HL-60 (cell line): ENCODE measurements around the gene DENND1B.
A peak's percentile ranks its signal among the peaks of the same experiment; 100 is the strongest.

Experiments used
- DNase-seq, 2 experiments: peaks; one replicate each; pipeline ENCODE4 v3.0.0-alpha.2; 2010 to 2020; ENCODE audit warnings: low read depth in 1 of 2, low spot score in 1 of 2
- H3K27ac ChIP-seq: fragments of 250-450 bp; sonication (Bioruptor Pico); replicated peaks from 2 replicates; pipeline ENCODE4 v1.5.1; 2020; ENCODE audit warnings: mild to moderate bottlenecking, moderate library complexity
- H3K27me3 ChIP-seq: fragments of 250-450 bp; sonication (Bioruptor Pico); 2 replicates; pipeline ENCODE4 v1.5.1; 2021; ENCODE audit warnings: mild to moderate bottlenecking, moderate library complexity; ENCODE audit not compliant: insufficient read depth, poor library complexity, severe bottlenecking
- H3K4me3 ChIP-seq: replicated peaks from 2 replicates; pipeline ENCODE4 v1.5.1; 2011; ENCODE audit warnings: mild to moderate bottlenecking, control low read depth, low read length; ENCODE audit not compliant: insufficient read depth
- GABPA ChIP-seq: IDR thresholded peaks from 2 replicates; pipeline ENCODE4 v1.6.1; 2012; ENCODE audit warnings: low read depth
- POLR2AphosphoS5 ChIP-seq: IDR thresholded peaks from 2 replicates; pipeline ENCODE4 v1.6.1; 2012; ENCODE audit warnings: low read depth
- REST ChIP-seq: IDR thresholded peaks from 2 replicates; pipeline ENCODE4 v1.6.1; 2012; ENCODE audit warnings: low read depth; ENCODE audit not compliant: insufficient replicate concordance
- SPI1 ChIP-seq: IDR thresholded peaks from 2 replicates; pipeline ENCODE4 v1.6.1; 2012; ENCODE audit warnings: low read depth, mild to moderate bottlenecking, borderline replicate concordance
- TF ChIP-seq, protein P1 (sequence below): IDR thresholded peaks from one replicate; pipeline ENCODE4 v1.5.1; 2011; ENCODE audit warnings: low read length, control low read depth, inconsistent platforms; ENCODE audit not compliant: insufficient read depth

Gene DENND1B

GRCh38 chr1:197779921-197780320 is 4.6 kb upstream of the DENND1B start:
- DNase-seq = no peak
- H3K27ac ChIP-seq = no peak overlapping the region

DNA sequence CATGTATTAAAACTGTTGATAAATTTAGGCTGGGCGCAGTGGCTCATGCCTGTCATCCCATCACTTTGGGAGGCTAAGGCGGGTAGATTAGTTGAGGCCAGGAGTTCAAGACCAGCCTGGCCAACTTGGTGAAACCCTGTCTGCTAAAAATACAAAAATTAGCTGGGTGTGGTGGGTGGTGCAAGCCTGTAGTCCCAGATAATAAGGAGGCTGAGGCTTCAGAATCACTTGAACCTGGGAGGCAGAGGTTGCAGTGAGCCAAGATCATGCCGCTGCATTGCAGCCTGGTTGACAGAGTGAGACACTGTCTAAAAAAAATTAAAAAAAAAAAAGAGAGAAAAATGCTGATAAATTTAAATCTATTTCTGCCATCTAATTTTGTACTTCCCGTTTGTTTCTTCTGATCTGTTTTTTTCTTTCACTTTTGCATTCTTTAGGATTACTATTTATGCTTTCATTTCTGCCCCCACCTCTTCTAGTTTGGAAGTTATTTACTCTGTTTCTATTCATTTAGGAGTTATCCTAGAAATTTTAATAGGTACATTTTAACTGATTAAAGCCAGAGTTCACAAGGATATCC is 3.2 kb upstream of the DENND1B start:
- no peak for DNase-seq
- H3K27me3 ChIP-seq = no peaks in the 10 kb centered on the region
- H3K27ac ChIP-seq = no peak overlapping the region
- TF ChIP-seq GABPA (no peak), SPI1 (no peak), REST (no peak), POLR2AphosphoS5 (no peak)
- TF ChIP-seq, protein P1, sequence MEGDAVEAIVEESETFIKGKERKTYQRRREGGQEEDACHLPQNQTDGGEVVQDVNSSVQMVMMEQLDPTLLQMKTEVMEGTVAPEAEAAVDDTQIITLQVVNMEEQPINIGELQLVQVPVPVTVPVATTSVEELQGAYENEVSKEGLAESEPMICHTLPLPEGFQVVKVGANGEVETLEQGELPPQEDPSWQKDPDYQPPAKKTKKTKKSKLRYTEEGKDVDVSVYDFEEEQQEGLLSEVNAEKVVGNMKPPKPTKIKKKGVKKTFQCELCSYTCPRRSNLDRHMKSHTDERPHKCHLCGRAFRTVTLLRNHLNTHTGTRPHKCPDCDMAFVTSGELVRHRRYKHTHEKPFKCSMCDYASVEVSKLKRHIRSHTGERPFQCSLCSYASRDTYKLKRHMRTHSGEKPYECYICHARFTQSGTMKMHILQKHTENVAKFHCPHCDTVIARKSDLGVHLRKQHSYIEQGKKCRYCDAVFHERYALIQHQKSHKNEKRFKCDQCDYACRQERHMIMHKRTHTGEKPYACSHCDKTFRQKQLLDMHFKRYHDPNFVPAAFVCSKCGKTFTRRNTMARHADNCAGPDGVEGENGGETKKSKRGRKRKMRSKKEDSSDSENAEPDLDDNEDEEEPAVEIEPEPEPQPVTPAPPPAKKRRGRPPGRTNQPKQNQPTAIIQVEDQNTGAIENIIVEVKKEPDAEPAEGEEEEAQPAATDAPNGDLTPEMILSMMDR = no peak
- H3K4me3 ChIP-seq = no peak overlapping the region

More at GRCh38 chr1:197779921-197780320, 4.6 kb upstream of the DENND1B start:
- no peak overlapping the region for H3K4me3 ChIP-seq
- H3K27me3 ChIP-seq = no peaks in the 10 kb centered on the region
- TF ChIP-seq SPI1 = no peak
- no peak for TF ChIP-seq GABPA
- TF ChIP-seq, protein P1 = no peak
- no peak for TF ChIP-seq REST
- TF ChIP-seq POLR2AphosphoS5 = no peak

DNA sequence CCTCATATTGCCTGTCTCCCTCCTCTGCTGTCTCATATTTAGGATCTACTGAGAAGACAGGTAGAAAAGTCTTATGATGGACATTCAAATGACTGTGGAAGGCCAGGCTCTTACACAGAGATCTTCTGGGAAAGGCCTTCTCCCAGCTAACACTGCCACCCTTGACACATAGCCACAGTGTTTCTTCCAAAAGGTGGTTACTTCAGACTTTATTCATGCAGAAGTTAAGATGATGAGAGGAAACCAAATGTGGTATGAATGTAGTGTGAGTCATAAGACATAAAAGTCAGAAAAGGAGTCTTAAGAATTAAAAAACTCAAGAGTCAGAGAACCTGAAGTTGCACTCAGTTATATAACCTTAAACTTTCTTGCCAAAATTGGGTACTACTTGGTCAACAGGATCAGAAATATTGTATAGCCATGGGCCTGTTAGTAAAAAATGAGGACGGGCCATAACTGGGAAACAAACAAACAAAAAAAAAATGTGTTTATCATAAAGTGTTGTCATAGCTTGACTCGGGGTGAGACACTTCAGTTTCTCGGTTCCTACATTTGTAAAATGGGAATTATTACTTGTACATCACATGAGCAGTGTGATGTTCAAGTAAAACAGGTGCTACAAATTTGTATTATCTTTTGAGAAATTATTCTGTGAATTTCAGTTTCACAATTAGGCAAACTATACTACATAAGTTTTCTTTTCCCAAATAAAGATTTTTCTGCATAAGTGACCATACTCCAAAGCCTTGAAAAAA is 1.2 kb upstream of the DENND1B start:
- Histone ChIP-seq H3K27me3 (no peaks in the 10 kb centered on the region), H3K4me3 (no peak overlapping the region), H3K27ac (peak overlapping the region; percentile 79)
- peak; percentile 18 to 48 for DNase-seq
- TF ChIP-seq SPI1 = no peak
- TF ChIP-seq, protein P1 = no peak
- no peak for TF ChIP-seq GABPA
- no peak for TF ChIP-seq POLR2AphosphoS5
- TF ChIP-seq REST = no peak
